Astrocyte (in vitro differentiated cells and primary cell): ENCODE data around the gene VEZT. TPM values are rescaled to one million over a fixed set of nuclear protein-coding genes. Genes with fewer than 3 reads are reported as not detected.

Experiments
- DNase-seq: peaks from one replicate; pipeline ENCODE4 v3.0.0-alpha.2; 2010; ENCODE audit warnings: low read depth
- FAIRE-seq: peaks from 2 replicates; lab custom pipeline; 2011; peaks lifted over from hg19 to GRCh38; lab: Jason Lieb, UNC
- H2AFZ ChIP-seq: 2 replicates; pipeline ENCODE4 v1.6.0; 2012; ENCODE audit warnings: low read depth, low read length, inconsistent platforms
- H3K27ac ChIP-seq: 2 replicates; pipeline ENCODE4 v1.5.1; 2011; ENCODE audit warnings: low read depth, low read length, inconsistent platforms
- H3K27me3 ChIP-seq: 2 replicates; pipeline ENCODE4 v1.6.0; 2011; ENCODE audit warnings: low read length, inconsistent platforms; ENCODE audit not compliant: insufficient read depth
- H3K36me3 ChIP-seq: 2 replicates; pipeline ENCODE4 v1.5.1; 2011; ENCODE audit warnings: low read length, inconsistent platforms; ENCODE audit not compliant: insufficient read depth
- H3K4me1 ChIP-seq: 2 replicates; pipeline ENCODE4 v1.5.1; 2011; ENCODE audit warnings: low read length, inconsistent platforms; ENCODE audit not compliant: insufficient read depth
- H3K4me2 ChIP-seq: 2 replicates; pipeline ENCODE4 v1.6.0; 2012; ENCODE audit warnings: low read length, inconsistent platforms
- H3K4me3 ChIP-seq: 2 replicates; pipeline ENCODE4 v1.5.1; 2011; ENCODE audit warnings: low read depth, mild to moderate bottlenecking, low read length, inconsistent platforms; ENCODE audit not compliant: insufficient read depth
- H3K79me2 ChIP-seq: 2 replicates; pipeline ENCODE4 v1.6.0; 2012; ENCODE audit warnings: mild to moderate bottlenecking, low read length, inconsistent platforms; ENCODE audit not compliant: insufficient read depth
- H3K9ac ChIP-seq: 2 replicates; pipeline ENCODE4 v1.6.0; 2012; ENCODE audit warnings: mild to moderate bottlenecking, low read length, inconsistent platforms
- H3K9me3 ChIP-seq: 2 replicates; pipeline ENCODE4 v1.5.1; 2012; ENCODE audit warnings: low read depth, mild to moderate bottlenecking, low read length, inconsistent platforms; ENCODE audit not compliant: insufficient read depth
- H4K20me1 ChIP-seq: 2 replicates; pipeline ENCODE4 v1.6.0; 2012; ENCODE audit warnings: low read length, inconsistent platforms; ENCODE audit not compliant: insufficient read depth
- H3K27ac Mint-ChIP-seq: one replicate; pipeline ENCODE4 v1.8.0; 2021; ENCODE audit warnings: mild to moderate bottlenecking, mixed read lengths; ENCODE audit not compliant: unreplicated experiment
- H3K27me3 Mint-ChIP-seq: one replicate; pipeline ENCODE4 v1.8.0; 2021; ENCODE audit warnings: low read depth, mixed read lengths; ENCODE audit not compliant: unreplicated experiment
- H3K36me3 Mint-ChIP-seq: one replicate; pipeline ENCODE4 v1.8.0; 2021; ENCODE audit warnings: low read depth, mixed read lengths; ENCODE audit not compliant: unreplicated experiment
- H3K4me1 Mint-ChIP-seq: one replicate; pipeline ENCODE4 v1.8.0; 2021; ENCODE audit warnings: low read depth, mixed read lengths; ENCODE audit not compliant: unreplicated experiment
- H3K4me3 Mint-ChIP-seq: one replicate; pipeline ENCODE4 v1.8.0; 2021; ENCODE audit warnings: mild to moderate bottlenecking, moderate library complexity, mixed read lengths; ENCODE audit not compliant: unreplicated experiment
- H3K9me3 Mint-ChIP-seq: one replicate; pipeline ENCODE4 v1.8.0; 2021; ENCODE audit warnings: mild to moderate bottlenecking, mixed read lengths; ENCODE audit not compliant: unreplicated experiment
- EZH2 ChIP-seq: IDR thresholded peaks from 2 replicates; pipeline ENCODE4 v1.6.1; 2012; ENCODE audit warnings: mild to moderate bottlenecking, low read length, inconsistent platforms; ENCODE audit not compliant: insufficient read depth
- total RNA-seq: library from RNA; stranded (reverse); gene quantifications from 2 replicates; pipeline ENCODE4 v1.2.1, GENCODE V29; 2021
- TF ChIP-seq, protein P1 (sequence below): IDR thresholded peaks from 2 replicates; pipeline ENCODE4 v1.5.1; 2011; ENCODE audit warnings: low read depth, mild to moderate bottlenecking, inconsistent platforms, low read length, moderate library complexity; ENCODE audit not compliant: insufficient read depth

VEZT gene
- total RNA-seq, 1 donor from 2014 or later = 106 TPM

DNA sequence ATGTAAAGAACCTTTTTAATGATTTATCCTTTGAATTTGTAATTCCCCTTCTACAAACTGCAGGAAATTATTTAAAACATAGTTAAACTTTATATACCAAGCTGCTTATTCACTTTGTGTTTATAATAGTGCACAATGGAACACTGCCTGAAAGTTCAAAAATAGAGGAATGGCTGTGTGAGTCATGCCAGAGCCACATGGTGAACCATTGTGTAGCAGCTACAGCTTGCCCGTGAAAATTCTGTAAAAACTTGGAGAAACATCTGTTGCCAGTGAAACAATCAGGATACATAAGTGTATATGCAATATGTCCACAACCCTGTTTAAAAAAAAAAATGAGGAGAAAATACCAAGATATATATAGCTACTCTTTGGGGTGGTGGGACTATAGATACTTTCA is 59.5 kb downstream of the VEZT start:
- H3K4me1 ChIP-seq = peaks cover 3% of the 10 kb centered on the region
- H3K27ac Mint-ChIP-seq = peak overlapping the region; percentile 62
- H3K9ac ChIP-seq = no peak overlapping the region
- H3K4me2 ChIP-seq = peak overlapping the region; percentile 45
- H3K4me1 Mint-ChIP-seq = peaks cover 12% of the 10 kb centered on the region
- no peak overlapping the region for H3K4me3 Mint-ChIP-seq
- peak overlapping the region; percentile 32 for H3K27ac ChIP-seq
- TF ChIP-seq, protein P1, sequence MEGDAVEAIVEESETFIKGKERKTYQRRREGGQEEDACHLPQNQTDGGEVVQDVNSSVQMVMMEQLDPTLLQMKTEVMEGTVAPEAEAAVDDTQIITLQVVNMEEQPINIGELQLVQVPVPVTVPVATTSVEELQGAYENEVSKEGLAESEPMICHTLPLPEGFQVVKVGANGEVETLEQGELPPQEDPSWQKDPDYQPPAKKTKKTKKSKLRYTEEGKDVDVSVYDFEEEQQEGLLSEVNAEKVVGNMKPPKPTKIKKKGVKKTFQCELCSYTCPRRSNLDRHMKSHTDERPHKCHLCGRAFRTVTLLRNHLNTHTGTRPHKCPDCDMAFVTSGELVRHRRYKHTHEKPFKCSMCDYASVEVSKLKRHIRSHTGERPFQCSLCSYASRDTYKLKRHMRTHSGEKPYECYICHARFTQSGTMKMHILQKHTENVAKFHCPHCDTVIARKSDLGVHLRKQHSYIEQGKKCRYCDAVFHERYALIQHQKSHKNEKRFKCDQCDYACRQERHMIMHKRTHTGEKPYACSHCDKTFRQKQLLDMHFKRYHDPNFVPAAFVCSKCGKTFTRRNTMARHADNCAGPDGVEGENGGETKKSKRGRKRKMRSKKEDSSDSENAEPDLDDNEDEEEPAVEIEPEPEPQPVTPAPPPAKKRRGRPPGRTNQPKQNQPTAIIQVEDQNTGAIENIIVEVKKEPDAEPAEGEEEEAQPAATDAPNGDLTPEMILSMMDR = no peak
- no peak for TF ChIP-seq EZH2
- peak; percentile 64 for FAIRE-seq
- H3K27me3 Mint-ChIP-seq = no peaks in the 10 kb centered on the region
- no peak overlapping the region for H2AFZ ChIP-seq
- H3K79me2 ChIP-seq = peaks cover 4% of the 10 kb centered on the region
- H3K27me3 ChIP-seq = no peaks in the 10 kb centered on the region
- no peaks in the 10 kb centered on the region for H3K9me3 Mint-ChIP-seq
- peak; percentile 87 for DNase-seq
- no peaks in the 10 kb centered on the region for H3K9me3 ChIP-seq
- no peaks in the 10 kb centered on the region for H4K20me1 ChIP-seq
- peaks cover 5% of the 10 kb centered on the region for H3K36me3 Mint-ChIP-seq
- no peak overlapping the region for H3K4me3 ChIP-seq
- peaks cover 6% of the 10 kb centered on the region for H3K36me3 ChIP-seq

DNA sequence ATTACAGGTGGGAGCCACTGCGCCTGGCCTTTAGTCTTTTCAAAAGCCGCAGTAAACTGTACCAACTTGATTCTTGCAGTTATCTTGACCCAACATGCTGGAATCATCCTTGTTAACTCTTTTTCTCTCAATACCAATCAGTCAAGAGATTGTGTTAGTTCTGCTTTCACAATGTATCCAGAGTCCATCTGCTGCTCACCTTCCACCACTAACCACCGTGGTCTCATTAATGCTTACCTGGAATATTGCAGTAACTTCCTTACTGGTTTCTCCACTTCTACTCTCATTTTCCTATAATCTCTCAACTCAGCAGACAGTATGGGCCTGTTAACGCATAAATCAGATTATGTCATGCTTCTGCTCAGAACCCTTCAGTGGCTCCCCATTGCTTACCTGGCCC is 62.2 kb downstream of the VEZT start:
- H4K20me1 ChIP-seq = peaks cover 3% of the 10 kb centered on the region
- H3K27ac ChIP-seq = no peak overlapping the region
- DNase-seq (no peak), FAIRE-seq (no peak)
- Mint-ChIP-seq H3K36me3 (peaks cover 23% of the 10 kb centered on the region), H3K4me3 (no peak overlapping the region), H3K27me3 (no peaks in the 10 kb centered on the region), H3K9me3 (no peaks in the 10 kb centered on the region), H3K4me1 (peaks cover 12% of the 10 kb centered on the region), H3K27ac (no peak overlapping the region)
- no peaks in the 10 kb centered on the region for H3K9me3 ChIP-seq
- H3K4me1 ChIP-seq = peaks cover 3% of the 10 kb centered on the region
- peaks cover 4% of the 10 kb centered on the region for H3K79me2 ChIP-seq
- TF ChIP-seq, protein P1 = no peak
- TF ChIP-seq EZH2 = no peak
- H3K36me3 ChIP-seq = peaks cover 21% of the 10 kb centered on the region
- H3K9ac ChIP-seq = no peak overlapping the region
- H2AFZ ChIP-seq = no peak overlapping the region
- H3K27me3 ChIP-seq = no peaks in the 10 kb centered on the region
- no peak overlapping the region for H3K4me3 ChIP-seq
- no peak overlapping the region for H3K4me2 ChIP-seq

DNA sequence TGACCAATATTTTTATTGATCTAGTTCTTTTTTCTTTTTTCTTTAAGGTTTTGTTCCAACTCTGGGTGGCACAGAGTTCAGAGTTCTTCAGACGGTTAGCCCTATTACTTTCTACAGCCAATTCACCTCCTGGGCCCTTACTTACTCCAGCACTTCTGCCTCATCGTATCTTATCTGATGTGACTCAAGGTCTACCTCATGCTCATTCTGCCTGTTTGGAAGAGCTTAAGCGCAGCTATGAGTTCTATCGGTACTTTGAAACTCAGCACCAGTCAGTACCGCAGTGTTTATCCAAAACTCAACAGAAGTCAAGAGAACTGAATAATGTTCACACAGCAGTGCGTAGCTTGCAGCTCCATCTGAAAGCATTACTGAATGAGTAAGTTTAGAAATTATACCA is 64.7 kb downstream of the VEZT start:
- FAIRE-seq = no peak
- Mint-ChIP-seq H3K36me3 (peaks cover 23% of the 10 kb centered on the region), H3K27me3 (no peaks in the 10 kb centered on the region), H3K27ac (no peak overlapping the region), H3K4me3 (no peak overlapping the region), H3K4me1 (peaks cover 6% of the 10 kb centered on the region), H3K9me3 (no peaks in the 10 kb centered on the region)
- no peak overlapping the region for H3K4me3 ChIP-seq
- H3K36me3 ChIP-seq = peaks cover 21% of the 10 kb centered on the region
- no peaks in the 10 kb centered on the region for H3K9me3 ChIP-seq
- no peak overlapping the region for H3K4me2 ChIP-seq
- no peaks in the 10 kb centered on the region for H3K4me1 ChIP-seq
- H2AFZ ChIP-seq = no peak overlapping the region
- H3K79me2 ChIP-seq = peaks cover 4% of the 10 kb centered on the region
- no peak overlapping the region for H3K9ac ChIP-seq
- H4K20me1 ChIP-seq = peaks cover 3% of the 10 kb centered on the region
- peak; percentile 92 for DNase-seq
- no peak overlapping the region for H3K27ac ChIP-seq
- no peak for TF ChIP-seq EZH2
- TF ChIP-seq, protein P1 = no peak
- H3K27me3 ChIP-seq = no peaks in the 10 kb centered on the region
